ENCODE measurements around the gene CYCS.

CYCS gene

GRCh38 chr7:25126751-25127150, 1.7 kb upstream of the CYCS start:
- peaks cover 18% of the 10 kb centered on the region for H3K36me3 ChIP-seq
- no peak for TF ChIP-seq CTCF (IDR thresholded peaks at IDR 0.05; ENCODE audit: low read depth, low read length)

GRCh38 chr7:25124465-25125136, 459 bp downstream of the CYCS start:
- peak; percentile 9 for DNase-seq
- TF ChIP-seq CTCF (IDR thresholded peaks at IDR 0.05; ENCODE audit: low read depth, low read length) = no peak

More at GRCh38 chr7:25126751-25127150, 1.7 kb upstream of the CYCS start:
- no peak overlapping the region for H3K4me3 ChIP-seq (ENCODE audit: low read depth, low read length)
- H3K9me3 ChIP-seq (ENCODE audit: severe bottlenecking) = no peaks in the 10 kb centered on the region
- H3K27me3 ChIP-seq (ENCODE audit: insufficient read depth, low read depth, severe bottlenecking) = no peaks in the 10 kb centered on the region
- H3K27ac ChIP-seq = no peak overlapping the region
- DNase-seq = no peak

DNA sequence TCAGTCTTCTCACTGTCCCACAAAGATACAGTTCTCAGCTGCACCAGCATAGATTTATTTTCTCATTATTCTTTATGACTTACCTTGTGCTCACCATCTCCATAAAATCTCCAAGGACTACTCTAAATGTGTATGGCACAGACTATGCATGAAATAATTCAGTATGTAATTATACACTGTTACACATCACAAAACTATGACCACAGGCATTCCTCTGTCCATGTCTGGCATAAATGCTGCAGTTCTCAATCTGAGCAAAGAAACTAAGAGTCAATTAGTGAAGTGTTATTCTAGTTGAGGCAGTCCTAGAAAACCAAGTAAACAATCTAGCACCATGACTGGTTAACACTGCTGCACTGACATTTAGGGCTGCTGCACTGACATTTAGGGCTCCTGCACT, 2.7 kb downstream of the CYCS start:
- DNase-seq = no peak
- H3K27me3 ChIP-seq (ENCODE audit: insufficient read depth, low read depth, severe bottlenecking) = no peaks in the 10 kb centered on the region
- no peak overlapping the region for H3K4me3 ChIP-seq (ENCODE audit: low read depth, low read length)
- H3K9me3 ChIP-seq (ENCODE audit: severe bottlenecking) = no peaks in the 10 kb centered on the region
- no peak for TF ChIP-seq CTCF (IDR thresholded peaks at IDR 0.05; ENCODE audit: low read depth, low read length)
- peaks cover 37% of the 10 kb centered on the region for H3K36me3 ChIP-seq
- H3K27ac ChIP-seq = no peak overlapping the region

More at GRCh38 chr7:25124465-25125136, 459 bp downstream of the CYCS start:
- H3K27ac ChIP-seq = peak overlapping the region; percentile 77
- peaks cover 37% of the 10 kb centered on the region for H3K36me3 ChIP-seq
- peak overlapping the region; percentile 74 for H3K4me3 ChIP-seq (ENCODE audit: low read depth, low read length)
- no peaks in the 10 kb centered on the region for H3K27me3 ChIP-seq (ENCODE audit: insufficient read depth, low read depth, severe bottlenecking)
- H3K9me3 ChIP-seq (ENCODE audit: severe bottlenecking) = no peaks in the 10 kb centered on the region

DNA sequence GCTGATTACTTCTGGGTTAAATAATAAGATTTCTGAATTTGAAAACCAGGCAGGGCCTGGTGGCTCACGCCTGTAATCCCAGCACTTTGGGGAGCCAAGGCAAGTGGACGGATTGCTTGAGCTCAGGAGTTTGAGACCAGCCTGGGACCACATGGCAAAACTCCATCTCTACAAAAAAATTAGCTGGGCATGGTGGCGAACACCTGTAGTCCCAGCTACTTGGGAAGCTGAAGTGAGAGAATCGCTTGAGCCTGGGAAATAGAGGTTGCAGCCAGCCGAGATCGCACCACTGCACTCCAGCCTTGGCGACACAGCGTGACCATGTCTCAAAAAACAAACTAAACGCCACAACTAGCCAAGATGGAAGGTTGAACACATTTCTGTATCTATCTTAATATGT, 3.5 kb downstream of the CYCS start:
- Histone ChIP-seq H3K27me3 (ENCODE audit: insufficient read depth, low read depth, severe bottlenecking) (no peaks in the 10 kb centered on the region), H3K9me3 (ENCODE audit: severe bottlenecking) (no peaks in the 10 kb centered on the region), H3K27ac (no peak overlapping the region), H3K36me3 (peaks cover 37% of the 10 kb centered on the region), H3K4me3 (ENCODE audit: low read depth, low read length) (no peak overlapping the region)
- no peak for DNase-seq
- TF ChIP-seq CTCF (IDR thresholded peaks at IDR 0.05; ENCODE audit: low read depth, low read length) = no peak

DNA sequence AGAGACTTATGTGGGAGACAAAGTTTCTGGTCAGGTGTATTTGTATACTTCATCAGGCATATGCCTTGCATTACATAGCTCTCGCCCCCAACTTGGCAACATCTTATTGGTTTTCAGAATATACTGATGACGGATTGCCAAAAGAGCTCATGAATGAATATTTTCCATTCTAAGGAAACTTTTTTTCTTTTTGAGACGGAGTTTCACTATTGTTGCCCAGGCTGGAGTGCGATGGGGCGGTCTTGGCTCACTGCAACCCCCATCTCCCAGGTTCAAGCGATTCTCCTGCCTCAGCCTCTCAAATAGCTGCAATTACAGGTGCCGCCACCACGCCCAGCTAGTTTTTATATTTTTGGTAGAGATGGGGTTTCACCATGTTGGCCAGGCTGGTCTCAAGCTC, 6.0 kb downstream of the CYCS start:
- no peak for DNase-seq
- H3K27me3 ChIP-seq (ENCODE audit: insufficient read depth, low read depth, severe bottlenecking) = no peaks in the 10 kb centered on the region
- no peak overlapping the region for H3K27ac ChIP-seq
- H3K4me3 ChIP-seq (ENCODE audit: low read depth, low read length) = no peak overlapping the region
- H3K36me3 ChIP-seq = peaks cover 37% of the 10 kb centered on the region
- TF ChIP-seq CTCF (IDR thresholded peaks at IDR 0.05; ENCODE audit: low read depth, low read length) = no peak
- H3K9me3 ChIP-seq (ENCODE audit: severe bottlenecking) = no peaks in the 10 kb centered on the region
